Measurements from ENCODE around the gene SMARCD1. TPM values are rescaled to one million over a fixed set of nuclear protein-coding genes. Genes with fewer than 3 reads are reported as not detected.
A peak's percentile ranks its signal among the peaks of the same experiment; 100 is the strongest.

SMARCD1 gene
- total and polyA plus RNA-seq, 3 experiments from 2014 or later: 16.1 to 78.2 (median 72.3) TPM

DNA sequence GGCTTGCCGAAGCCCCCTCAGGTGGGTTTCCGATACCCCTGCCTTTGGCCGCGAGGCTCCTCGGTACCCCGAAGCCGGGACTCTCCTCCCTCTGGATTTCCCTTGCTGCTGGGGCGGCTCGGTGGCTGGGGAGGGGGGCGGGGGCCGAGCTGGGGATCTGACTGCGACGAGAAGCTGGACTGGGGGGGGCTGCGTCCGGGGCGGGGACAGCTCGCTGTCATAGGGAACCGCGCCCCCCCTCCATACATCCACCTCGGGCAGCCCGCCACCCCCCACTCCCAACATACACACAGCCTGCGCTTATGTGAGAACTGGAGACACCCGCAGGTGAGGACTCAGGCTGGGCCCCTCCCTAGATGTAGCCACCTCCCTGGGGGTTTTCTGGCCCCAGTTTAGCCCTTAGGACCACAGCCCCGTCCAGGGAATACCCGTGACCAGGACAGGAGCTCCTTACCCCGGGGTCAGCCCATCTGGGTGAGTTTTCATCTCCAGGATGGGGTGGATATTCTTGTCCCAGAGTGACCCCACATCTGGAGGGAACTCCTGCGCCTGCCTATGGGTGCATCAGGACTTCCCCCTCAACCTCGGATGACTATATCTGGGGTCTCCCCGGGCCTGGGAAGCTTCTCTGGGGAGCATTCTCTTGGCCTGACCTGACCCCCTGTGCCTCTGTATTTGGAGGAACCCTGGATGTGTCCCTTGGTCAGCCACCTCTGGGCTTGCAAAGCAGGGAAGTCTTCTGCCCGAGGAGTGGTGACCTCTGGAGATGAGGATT is 27.1 kb upstream of the SMARCD1 start:
- Histone ChIP-seq H3K9me3 (ENCODE audit: low read length) (no peaks in the 10 kb centered on the region), H3K4me1 (ENCODE audit: insufficient read depth, low read length) (peaks cover 33% of the 10 kb centered on the region), H3K27ac (ENCODE audit: low read depth, low read length) (no peak overlapping the region), H3K36me3 (ENCODE audit: insufficient read depth, low read length) (no peaks in the 10 kb centered on the region), H3K4me3 (ENCODE audit: low read length) (no peak overlapping the region), H3K27me3 (ENCODE audit: insufficient read depth, low read length, poor library complexity, severe bottlenecking) (peaks cover 12% of the 10 kb centered on the region)
- Mint-ChIP-seq H3K4me1 (peaks cover 27 to 54% (median 32%) of the 10 kb centered on the region in 3 donors), H3K36me3 (peaks cover 0 to 2% (median 0%) of the 10 kb centered on the region in 3 donors), H3K27me3 (peaks cover 39 to 40% of the 10 kb centered on the region in 2 donors), H3K9me3 (no peaks in the 10 kb centered on the region), H3K4me3 (peak overlapping the region in 6 of 7 donors; percentile 1 to 69 (median 52)), H3K27ac (peak overlapping the region in 2 of 8 donors; percentile 63 to 73)
- ChIA-PET CTCF (interaction anchor here (0.8 to 5.4 kb wide), 6 partner anchors 12 to 91 kb away, joined by 4 to 47 read pairs (median 10); partner anchors contain the start of genes COX14 and SMARCD1), POLR2A (interaction anchor here (0.6 to 1.4 kb wide), 3 partner anchors 10 to 707 kb away, joined by 3 to 5 read pairs (median 3); no protein-coding TSS in a partner anchor)
- DNase-seq: no peak

GRCh38 chr12:50058743-50059312 is 26.3 kb upstream of the SMARCD1 start:
- H3K9me3 ChIP-seq (ENCODE audit: low read length): no peaks in the 10 kb centered on the region
- peak in 1 of 5 donors; percentile 20 for DNase-seq
- Mint-ChIP-seq H3K4me3 (peak overlapping the region; percentile 49 to 74 (median 69)), H3K9me3 (no peaks in the 10 kb centered on the region), H3K4me1 (peaks cover 27 to 54% (median 32%) of the 10 kb centered on the region in 3 donors), H3K27me3 (peaks cover 36 to 45% of the 10 kb centered on the region in 2 donors), H3K36me3 (peaks cover 0 to 2% (median 0%) of the 10 kb centered on the region in 3 donors), H3K27ac (peak overlapping the region in 3 of 8 donors; percentile 38 to 73 (median 63))
- H3K4me1 ChIP-seq (ENCODE audit: insufficient read depth, low read length): peaks cover 33% of the 10 kb centered on the region
- H3K27me3 ChIP-seq (ENCODE audit: insufficient read depth, low read length, poor library complexity, severe bottlenecking): peaks cover 12% of the 10 kb centered on the region
- H3K36me3 ChIP-seq (ENCODE audit: insufficient read depth, low read length): no peaks in the 10 kb centered on the region
- ChIA-PET CTCF (interaction anchor here (0.8 to 5.4 kb wide), 9 partner anchors 11 to 117 kb away, joined by 3 to 47 read pairs (median 7); partner anchors contain the start of genes COX14 and SMARCD1), POLR2A (interaction anchor here (0.6 to 1.4 kb wide), 2 partner anchors 9 to 582 kb away, joined by 3 to 5 read pairs; no protein-coding TSS in a partner anchor)
- H3K27ac ChIP-seq (ENCODE audit: low read depth, low read length): no peak overlapping the region
- no peak overlapping the region for H3K4me3 ChIP-seq (ENCODE audit: low read length)

DNA sequence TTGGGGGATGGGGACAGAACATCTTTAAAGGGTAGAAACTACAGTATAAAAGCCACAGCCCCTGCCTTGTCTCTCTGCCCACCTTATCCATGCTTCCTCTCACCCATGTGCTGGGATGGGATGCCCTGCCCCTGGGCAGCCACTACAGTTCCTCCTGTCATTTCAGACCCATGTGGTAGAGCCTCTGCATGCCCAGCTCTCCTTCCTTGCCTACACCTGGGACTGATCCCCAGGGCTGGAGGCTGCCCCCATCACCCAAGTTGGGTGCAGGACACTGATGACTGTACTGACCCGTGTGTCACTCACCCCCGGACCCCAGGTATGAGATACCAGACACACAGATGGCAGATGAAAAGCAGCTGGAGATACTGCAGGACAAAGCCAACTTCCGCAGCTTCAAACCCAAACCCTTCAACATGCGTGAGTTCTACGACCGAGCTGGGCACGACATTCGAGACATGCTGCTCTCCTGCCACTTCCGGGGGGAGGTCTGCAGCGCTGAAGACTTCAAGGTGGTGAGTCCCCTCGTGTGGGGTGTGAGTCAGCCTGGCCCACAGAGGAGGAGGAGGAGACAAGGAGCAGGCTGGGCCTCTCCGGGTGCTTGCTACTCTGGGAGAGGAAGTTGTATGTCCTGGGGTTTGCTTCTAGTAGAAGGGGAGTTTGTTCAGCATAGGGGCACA is 25.6 kb upstream of the SMARCD1 start:
- POLR2A ChIA-PET: interaction anchor here (0.6 to 1.4 kb wide), 2 partner anchors 8 to 53 kb away, joined by 3 to 5 read pairs; partner anchors contain the start of gene COX14
- peak overlapping the region in 2 of 8 donors; percentile 29 to 64 for H3K27ac Mint-ChIP-seq
- peak overlapping the region; percentile 17 to 72 (median 44) for H3K4me3 Mint-ChIP-seq

GRCh38 chr12:50060120-50060468 is 25.0 kb upstream of the SMARCD1 start:
- Mint-ChIP-seq H3K4me1 (peaks cover 27 to 54% (median 32%) of the 10 kb centered on the region in 3 donors), H3K36me3 (peaks cover 0 to 2% (median 0%) of the 10 kb centered on the region in 3 donors), H3K27ac (peak overlapping the region in 2 of 8 donors; percentile 50 to 64), H3K27me3 (peaks cover 35 to 45% of the 10 kb centered on the region in 2 donors), H3K4me3 (peak overlapping the region in 4 of 7 donors; percentile 27 to 72 (median 56)), H3K9me3 (no peaks in the 10 kb centered on the region)
- ChIA-PET CTCF (interaction anchor here (1.2 to 5.4 kb wide), 7 partner anchors 10 to 116 kb away, joined by 3 to 47 read pairs (median 12); partner anchors contain the start of gene COX14), POLR2A (interaction anchor here (0.6 kb wide), 1 partner anchor 52 kb away, joined by 3 read pairs; the partner anchor contains the start of gene COX14)
- H3K27ac ChIP-seq (ENCODE audit: low read depth, low read length): no peak overlapping the region
- no peaks in the 10 kb centered on the region for H3K36me3 ChIP-seq (ENCODE audit: insufficient read depth, low read length)
- no peak overlapping the region for H3K4me3 ChIP-seq (ENCODE audit: low read length)
- peaks cover 12% of the 10 kb centered on the region for H3K27me3 ChIP-seq (ENCODE audit: insufficient read depth, low read length, poor library complexity, severe bottlenecking)
- H3K9me3 ChIP-seq (ENCODE audit: low read length): no peaks in the 10 kb centered on the region
- peaks cover 33% of the 10 kb centered on the region for H3K4me1 ChIP-seq (ENCODE audit: insufficient read depth, low read length)
- DNase-seq: no peak

More for the DNA sequence above, 25.6 kb upstream of the SMARCD1 start:
- Histone ChIP-seq H3K27me3 (ENCODE audit: insufficient read depth, low read length, poor library complexity, severe bottlenecking) (peaks cover 12% of the 10 kb centered on the region), H3K36me3 (ENCODE audit: insufficient read depth, low read length) (no peaks in the 10 kb centered on the region), H3K4me1 (ENCODE audit: insufficient read depth, low read length) (peaks cover 33% of the 10 kb centered on the region), H3K9me3 (ENCODE audit: low read length) (no peaks in the 10 kb centered on the region), H3K4me3 (ENCODE audit: low read length) (no peak overlapping the region), H3K27ac (ENCODE audit: low read depth, low read length) (no peak overlapping the region)
- Mint-ChIP-seq H3K36me3 (peaks cover 0 to 2% (median 0%) of the 10 kb centered on the region in 3 donors), H3K4me1 (peaks cover 27 to 54% (median 32%) of the 10 kb centered on the region in 3 donors), H3K9me3 (no peaks in the 10 kb centered on the region), H3K27me3 (peaks cover 35 to 45% of the 10 kb centered on the region in 2 donors)
- CTCF ChIA-PET: interaction anchor here (0.8 to 5.4 kb wide), 8 partner anchors 10 to 116 kb away, joined by 3 to 47 read pairs (median 10); partner anchors contain the start of genes COX14 and SMARCD1
- peak in 2 of 5 donors; percentile 53 to 82 for DNase-seq

DNA sequence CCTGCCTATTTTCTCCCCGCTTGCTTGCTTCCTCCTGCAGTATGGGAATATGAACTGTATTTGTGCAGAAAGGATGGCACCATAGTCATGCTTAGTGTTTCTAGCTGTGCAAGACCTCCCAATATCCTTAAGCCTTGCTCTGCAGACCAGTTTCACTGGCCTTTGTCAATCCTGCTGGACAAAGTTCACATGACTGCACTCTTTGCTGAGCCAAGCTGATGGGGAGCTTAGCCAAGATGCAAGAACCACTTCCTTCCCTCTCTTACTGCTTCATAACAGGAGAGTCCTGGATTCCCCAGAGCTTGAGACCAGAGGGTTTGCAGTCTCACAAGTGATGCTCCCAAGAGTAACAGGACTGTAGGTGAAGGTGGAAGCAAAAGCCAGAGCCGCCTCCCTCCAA is 24.0 kb upstream of the SMARCD1 start:
- Histone ChIP-seq H3K4me3 (ENCODE audit: low read length) (no peak overlapping the region), H3K27ac (ENCODE audit: low read depth, low read length) (no peak overlapping the region), H3K27me3 (ENCODE audit: insufficient read depth, low read length, poor library complexity, severe bottlenecking) (peaks cover 10% of the 10 kb centered on the region), H3K9me3 (ENCODE audit: low read length) (no peaks in the 10 kb centered on the region), H3K4me1 (ENCODE audit: insufficient read depth, low read length) (peaks cover 29% of the 10 kb centered on the region), H3K36me3 (ENCODE audit: insufficient read depth, low read length) (no peaks in the 10 kb centered on the region)
- Mint-ChIP-seq H3K36me3 (peaks cover 0 to 2% (median 0%) of the 10 kb centered on the region in 3 donors), H3K4me3 (no peak overlapping the region), H3K9me3 (no peaks in the 10 kb centered on the region), H3K4me1 (peaks cover 21 to 47% (median 25%) of the 10 kb centered on the region in 3 donors), H3K27me3 (peaks cover 32 to 38% of the 10 kb centered on the region in 2 donors), H3K27ac (no peak overlapping the region)
- DNase-seq: no peak
- ChIA-PET POLR2A (no interaction called here), CTCF (interaction anchor here (1.2 to 5.4 kb wide), 4 partner anchors 9 to 94 kb away, joined by 3 to 47 read pairs (median 12); no protein-coding TSS in a partner anchor)

GRCh38 chr12:50061946-50062686 is 23.0 kb upstream of the SMARCD1 start:
- Mint-ChIP-seq H3K27ac (no peak overlapping the region), H3K27me3 (peaks cover 24 to 29% of the 10 kb centered on the region in 2 donors), H3K36me3 (peaks cover 0 to under 1% (median 0%) of the 10 kb centered on the region in 3 donors), H3K9me3 (no peaks in the 10 kb centered on the region), H3K4me3 (peak overlapping the region in 1 of 7 donors; percentile 7), H3K4me1 (peaks cover 11 to 38% (median 15%) of the 10 kb centered on the region in 3 donors)
- DNase-seq: no peak
- H3K27ac ChIP-seq (ENCODE audit: low read depth, low read length): no peak overlapping the region
- POLR2A ChIA-PET: interaction anchor here (0.5 kb wide), 1 partner anchor 91 kb away, joined by 3 read pairs; no protein-coding TSS in a partner anchor
- H3K4me3 ChIP-seq (ENCODE audit: low read length): no peak overlapping the region
- no peaks in the 10 kb centered on the region for H3K36me3 ChIP-seq (ENCODE audit: insufficient read depth, low read length)
- CTCF ChIA-PET: interaction anchor here (0.8 to 5.4 kb wide), 5 partner anchors 8 to 638 kb away, joined by 3 to 47 read pairs (median 12); no protein-coding TSS in a partner anchor
- H3K27me3 ChIP-seq (ENCODE audit: insufficient read depth, low read length, poor library complexity, severe bottlenecking): peaks cover under 1% of the 10 kb centered on the region
- no peaks in the 10 kb centered on the region for H3K9me3 ChIP-seq (ENCODE audit: low read length)
- peaks cover 19% of the 10 kb centered on the region for H3K4me1 ChIP-seq (ENCODE audit: insufficient read depth, low read length)
